ENCODE measurements around the gene PLA1A.

Gene PLA1A

DNA sequence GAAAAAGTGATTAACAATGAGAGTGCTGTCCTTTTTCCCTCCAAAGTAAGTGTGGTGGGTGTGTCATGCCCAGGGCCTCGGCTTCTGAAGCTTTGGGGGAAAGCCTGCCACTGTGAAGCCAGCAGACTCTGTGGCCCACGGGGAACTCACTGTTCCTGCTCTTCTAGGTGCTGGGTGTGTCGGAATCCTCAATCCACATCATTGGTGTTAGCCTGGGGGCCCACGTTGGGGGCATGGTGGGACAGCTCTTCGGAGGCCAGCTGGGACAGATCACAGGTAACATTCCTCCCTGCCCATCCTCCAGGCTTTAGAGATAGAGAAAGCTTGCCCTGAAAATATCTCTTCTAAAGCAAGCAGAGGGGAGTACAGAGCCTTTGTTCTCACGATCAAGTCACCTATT, 11.6 kb downstream of the PLA1A start:
- DNase-seq = no peak

GRCh38 chr3:119611664-119612063, 14.0 kb downstream of the PLA1A start:
- no peak for DNase-seq

- DNase-seq = no peak
Observed at GRCh38 chr3:119613201-119613600, 15.5 kb downstream of the PLA1A start.

DNA sequence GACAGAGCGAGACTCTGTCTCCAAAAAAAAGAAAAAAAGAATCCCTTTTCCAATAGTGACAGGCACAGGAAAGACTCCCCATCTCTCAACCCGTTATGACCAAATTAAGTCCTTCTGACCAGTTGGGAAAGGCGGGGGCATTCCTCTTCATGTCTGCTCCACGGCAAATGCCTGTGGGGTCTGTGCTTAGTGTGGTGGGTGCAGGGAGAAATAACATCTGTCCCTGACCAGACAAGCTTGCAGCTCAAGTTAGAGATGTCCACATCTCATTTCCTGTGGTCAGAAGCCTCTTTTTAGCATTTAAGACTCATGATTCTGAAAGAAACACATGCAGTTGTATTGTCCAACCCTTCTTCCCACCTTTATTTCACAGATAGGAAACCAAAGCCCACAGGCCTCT, 16.2 kb downstream of the PLA1A start:
- no peak for DNase-seq

- no peak for DNase-seq
Observed at GRCh38 chr3:119616056-119616455, 18.4 kb downstream of the PLA1A start.

DNA sequence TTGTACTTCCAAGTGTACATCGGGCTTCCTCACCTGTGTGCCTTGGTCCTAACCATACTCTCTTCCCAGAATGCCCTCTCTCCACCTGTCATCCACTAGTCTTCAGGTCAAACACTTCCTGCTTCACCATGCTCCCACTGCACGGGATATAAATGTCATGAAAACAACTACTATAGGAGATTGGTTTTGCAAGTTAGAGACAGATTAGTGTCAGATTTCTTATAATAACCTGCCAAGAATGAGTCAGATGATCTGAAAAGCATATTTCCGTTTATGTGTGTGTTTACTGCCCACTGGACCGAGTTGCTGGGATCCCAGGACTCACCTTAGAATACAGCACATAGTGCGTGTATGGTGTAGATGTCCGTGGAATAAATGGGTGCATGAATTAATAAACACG, 21.4 kb downstream of the PLA1A start:
- DNase-seq = no peak

GRCh38 chr3:119620899-119621298, 23.2 kb downstream of the PLA1A start:
- no peak for DNase-seq

DNA sequence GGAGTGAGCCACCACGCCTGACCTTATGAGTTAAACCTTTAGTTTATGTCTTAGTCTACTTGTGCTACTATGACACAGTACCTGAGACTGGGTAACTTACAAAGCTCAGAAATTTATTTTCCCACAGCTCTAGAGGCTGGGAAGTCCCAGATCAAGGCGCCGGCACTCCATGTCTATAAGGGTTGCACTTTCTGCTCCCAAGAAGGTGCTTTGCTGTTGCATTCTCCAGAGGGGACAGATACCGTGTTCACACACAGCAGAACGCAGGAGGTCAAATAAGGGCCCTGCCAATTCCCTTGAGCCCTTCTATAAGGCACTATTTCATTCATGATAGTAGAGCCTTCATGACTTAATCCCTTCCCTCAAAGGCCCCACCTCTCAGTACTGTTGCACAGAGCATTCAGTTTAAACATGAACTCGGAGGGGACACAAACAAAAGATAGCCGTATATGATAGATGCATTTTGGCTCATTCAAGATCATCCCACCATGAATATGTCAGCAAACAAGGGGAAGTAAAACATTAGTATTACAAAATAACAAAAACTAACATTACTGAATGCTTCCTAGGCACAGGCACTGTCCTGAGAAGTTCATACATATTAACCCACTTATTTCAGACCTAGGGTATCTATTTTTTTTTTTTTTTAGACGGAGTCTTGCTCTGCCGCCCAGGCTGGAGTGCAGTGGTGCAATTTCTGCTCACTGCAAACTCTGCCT, 26.5 kb downstream of the PLA1A start:
- no peak for DNase-seq

- DNase-seq = no peak
Observed at GRCh38 chr3:119625451-119626153, 27.9 kb downstream of the PLA1A start.

DNA sequence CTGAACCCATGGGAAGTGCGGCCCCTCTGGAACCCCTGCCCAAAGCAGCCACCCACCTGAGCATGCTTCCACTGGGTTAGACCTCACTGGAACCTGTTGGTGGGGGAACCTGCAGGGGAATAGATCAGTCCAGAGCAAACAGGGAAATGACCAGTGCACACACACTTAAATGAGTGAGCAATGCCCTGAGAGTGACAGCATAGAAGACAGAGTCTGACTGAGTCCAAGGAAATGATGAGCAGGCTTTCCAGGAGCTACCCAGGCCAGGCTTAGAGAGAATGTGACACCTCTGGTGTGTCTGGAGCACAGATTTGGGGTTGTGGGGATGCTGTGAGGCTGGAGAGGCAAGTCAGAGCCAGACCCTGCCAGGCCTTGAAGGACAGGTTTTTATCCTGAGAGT, 28.5 kb downstream of the PLA1A start:
- no peak for DNase-seq

GRCh38 chr3:119627461-119627860, 29.8 kb downstream of the PLA1A start:
- DNase-seq = no peak

GRCh38 chr3:119628390-119628789, 30.7 kb downstream of the PLA1A start:
- DNase-seq = no peak

DNA sequence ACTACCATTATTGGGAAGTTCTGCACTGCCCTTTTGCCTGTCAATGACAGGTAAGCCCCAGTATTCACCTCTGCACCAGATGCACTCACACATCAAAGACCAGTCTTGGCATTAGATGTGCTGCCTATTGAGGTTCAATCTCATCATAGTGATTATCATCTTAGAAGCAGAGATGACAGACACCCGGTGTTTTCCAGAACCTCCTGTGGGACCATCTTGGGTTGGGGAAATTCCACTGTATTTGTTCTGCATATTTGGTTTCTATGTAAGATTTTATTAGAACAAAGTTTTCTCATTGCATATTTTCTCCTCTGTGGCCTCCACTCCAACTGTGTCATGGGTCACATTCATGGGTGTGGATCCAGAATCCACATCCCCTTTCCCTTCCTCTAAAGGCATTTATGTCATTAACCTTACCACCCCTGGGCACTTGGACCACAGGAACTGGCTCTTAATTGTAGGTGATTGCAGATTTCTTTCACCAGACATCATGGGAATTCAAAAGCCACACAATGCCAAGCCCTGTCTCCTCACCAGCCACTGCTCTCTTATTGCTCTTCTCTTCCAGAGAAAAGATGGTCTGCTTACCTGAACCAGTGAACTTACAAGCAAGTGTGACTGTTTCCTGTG, 31.2 kb downstream of the PLA1A start:
- no peak for DNase-seq

DNA sequence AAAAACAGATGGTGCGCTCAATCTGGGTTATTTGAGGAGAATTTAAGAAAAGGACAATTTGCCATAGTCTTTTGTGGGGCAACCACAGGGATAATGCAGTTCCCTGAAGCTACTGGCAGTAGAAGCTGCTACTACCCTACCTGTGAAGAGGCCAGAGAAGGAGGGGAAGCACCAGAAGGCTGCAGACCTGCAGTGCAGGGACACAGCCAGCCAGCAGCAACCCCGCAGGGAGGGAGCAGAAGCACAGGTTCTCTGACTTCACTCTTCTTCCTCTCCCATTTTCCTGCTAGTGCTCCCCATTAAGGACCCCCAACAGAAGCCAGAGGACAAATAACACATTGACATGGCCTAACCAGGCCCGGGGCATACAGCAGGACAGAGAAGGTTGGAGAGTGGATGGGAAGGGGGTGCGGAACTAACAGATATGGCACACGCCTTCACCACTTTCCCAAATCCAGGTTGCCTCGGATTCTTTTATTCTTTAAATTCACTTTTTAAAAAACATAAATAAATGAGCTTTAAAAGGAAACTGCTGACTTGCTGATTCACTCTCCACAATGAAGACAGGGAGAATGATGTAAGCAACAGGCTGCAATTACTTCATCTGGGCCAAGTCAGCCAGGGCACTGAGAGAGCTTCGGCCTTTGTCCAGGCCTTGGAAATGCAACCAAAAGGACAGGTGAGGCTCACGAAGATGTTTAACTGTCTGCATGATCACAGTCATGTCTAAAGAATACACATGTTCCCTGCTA, 32.6 kb downstream of the PLA1A start:
- peak; percentile 73 for DNase-seq

GRCh38 chr3:119630880-119631329, 33.2 kb downstream of the PLA1A start:
- DNase-seq = no peak

- DNase-seq = peak; percentile 57
Observed at GRCh38 chr3:119631516-119631915, 33.8 kb downstream of the PLA1A start.

- DNase-seq = no peak
Observed at GRCh38 chr3:119632216-119632615, 34.5 kb downstream of the PLA1A start.

DNA sequence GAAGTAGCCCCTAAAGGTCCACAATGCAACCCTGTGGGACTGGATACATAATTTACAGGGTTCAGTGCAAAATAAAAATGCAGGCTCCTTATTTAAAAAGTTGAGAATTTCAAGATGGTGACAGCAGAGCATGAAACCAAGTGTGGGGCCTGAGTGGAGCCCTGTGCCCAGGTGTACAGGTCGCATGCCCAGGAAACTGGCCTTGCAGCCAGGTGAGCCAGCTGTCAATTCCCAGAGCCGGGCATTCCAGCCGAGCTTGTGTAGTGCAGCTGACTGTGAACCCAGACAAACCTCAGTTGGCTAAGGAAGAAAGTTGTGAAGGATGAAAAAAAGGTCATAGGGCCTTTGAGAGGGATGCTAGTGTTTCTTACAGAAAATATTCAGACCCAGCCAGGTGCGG, 35.1 kb downstream of the PLA1A start:
- DNase-seq = no peak

DNA sequence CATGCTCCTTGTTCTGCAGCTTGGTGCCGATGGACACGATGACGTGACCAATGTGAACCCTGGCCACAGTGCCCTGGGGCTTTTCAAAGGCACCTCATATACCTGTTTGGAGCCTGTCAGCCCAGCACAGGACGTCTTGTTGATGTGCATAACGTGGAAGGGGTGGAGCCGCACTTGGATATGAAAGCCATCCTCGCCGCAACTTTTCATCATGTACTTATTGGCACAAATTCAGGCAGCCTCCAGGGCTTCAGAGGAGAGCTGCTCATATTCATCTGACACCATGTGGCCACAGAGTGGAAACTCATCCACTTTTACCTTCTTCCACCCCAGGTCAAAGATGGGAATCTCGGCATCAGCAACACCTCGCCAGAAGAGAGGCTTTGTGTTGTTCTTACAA, 38.0 kb downstream of the PLA1A start:
- DNase-seq = peak; percentile 35

- peak; percentile 53 for DNase-seq
Observed at GRCh38 chr3:119636249-119636648, 38.6 kb downstream of the PLA1A start.

GRCh38 chr3:119636891-119637611, 39.4 kb downstream of the PLA1A start:
- DNase-seq = no peak

GRCh38 chr3:119637679-119638477, 40.2 kb downstream of the PLA1A start:
- peak; percentile 95 for DNase-seq

All from fibroblast of upper back skin (primary cell).